NCI-H1694 (cell line): ENCODE results near the gene ZNF579.

Experiments used
- DNase-seq: peaks from one replicate; lab custom pipeline; 2025; lab: John Stamatoyannopoulos, UW

The ZNF579 gene

GRCh38 chr19:55580628-55581144 is at the start of gene ZNF579:
ZNF579 (minus strand) TSS chr19:55580848; CDS start chr19:55579639, 1,209 bp downstream.
- peak; percentile 91 for DNase-seq

GRCh38 chr19:55626350-55626749 is 45.7 kb upstream of the ZNF579 start:
- no peak for DNase-seq

GRCh38 chr19:55625004-55625326 is 44.3 kb upstream of the ZNF579 start:
- no peak for DNase-seq

GRCh38 chr19:55624109-55625003 is 43.7 kb upstream of the ZNF579 start, which contains the start of gene ZNF784:
ZNF784 (minus strand) TSS chr19:55624566; CDS start chr19:55624561, 5 bp downstream.
- DNase-seq: peak; percentile 84

GRCh38 chr19:55623561-55623960 is 42.9 kb upstream of the ZNF579 start:
- no peak for DNase-seq

GRCh38 chr19:55623130-55623529 is 42.5 kb upstream of the ZNF579 start:
- DNase-seq: no peak

GRCh38 chr19:55622242-55622969 is 41.8 kb upstream of the ZNF579 start:
- no peak for DNase-seq

GRCh38 chr19:55621673-55622231 is 41.1 kb upstream of the ZNF579 start:
- no peak for DNase-seq

- no peak for DNase-seq
Measured at GRCh38 chr19:55621205-55621672, 40.6 kb upstream of the ZNF579 start.

- DNase-seq: no peak
Measured at GRCh38 chr19:55620410-55621204, 40.0 kb upstream of the ZNF579 start.

GRCh38 chr19:55619286-55619685 is 38.6 kb upstream of the ZNF579 start:
- no peak for DNase-seq

GRCh38 chr19:55618426-55618825 is 37.8 kb upstream of the ZNF579 start:
- no peak for DNase-seq

GRCh38 chr19:55617426-55617825 is 36.8 kb upstream of the ZNF579 start:
- DNase-seq: no peak

GRCh38 chr19:55616395-55616875 is 35.8 kb upstream of the ZNF579 start:
- DNase-seq: no peak

GRCh38 chr19:55615543-55616394 is 35.1 kb upstream of the ZNF579 start:
- DNase-seq: no peak

- DNase-seq: no peak
Measured at GRCh38 chr19:55614711-55615542, 34.3 kb upstream of the ZNF579 start.

GRCh38 chr19:55613930-55614710 is 33.5 kb upstream of the ZNF579 start:
- no peak for DNase-seq

- no peak for DNase-seq
Measured at GRCh38 chr19:55613396-55613795, 32.7 kb upstream of the ZNF579 start.
